Keratinocyte (primary cell): ENCODE measurements around the gene USE1. TPM values are rescaled to one million over a fixed set of nuclear protein-coding genes. Genes with fewer than 3 reads are reported as not detected.
A peak's percentile ranks its signal among the peaks of the same experiment; 100 is the strongest.

Source experiments
- DNase-seq: peaks from one replicate; pipeline ENCODE4 v3.0.0-alpha.2; 2011; ENCODE audit warnings: low read depth, missing footprints, low spot score
- FAIRE-seq: peaks from 2 replicates; lab custom pipeline; 2011; peaks lifted over from hg19 to GRCh38; lab: Jason Lieb, UNC
- H2AFZ ChIP-seq: 2 replicates; pipeline ENCODE4 v1.6.0; 2012; ENCODE audit warnings: low read length, control low read depth, inconsistent platforms; ENCODE audit not compliant: control insufficient read depth
- H3K27ac ChIP-seq: 2 replicates; pipeline ENCODE4 v1.5.1; 2011; ENCODE audit warnings: low read length; ENCODE audit not compliant: control insufficient read depth, insufficient read depth
- H3K27me3 ChIP-seq: 3 replicates; pipeline ENCODE4 v1.6.0; 2011; ENCODE audit warnings: low read length; ENCODE audit not compliant: control insufficient read depth, insufficient read depth; ENCODE audit errors: extremely low read depth
- H3K36me3 ChIP-seq, 2 experiments: 2 replicates in 1 of 2; 3 replicates in 1 of 2; pipeline ENCODE4 v1.5.1; 2011; ENCODE audit warnings: low read length in 2 of 2, mild to moderate bottlenecking in 1 of 2; ENCODE audit not compliant: control insufficient read depth in 2 of 2, insufficient read depth in 2 of 2; ENCODE audit errors: extremely low read depth in 1 of 2
- H3K4me1 ChIP-seq: 3 replicates; pipeline ENCODE4 v1.5.1; 2011; ENCODE audit warnings: low read length; ENCODE audit not compliant: control insufficient read depth, insufficient read depth; ENCODE audit errors: extremely low read depth
- H3K4me2 ChIP-seq: 3 replicates; pipeline ENCODE4 v1.6.0; 2011; ENCODE audit warnings: low read depth, low read length; ENCODE audit not compliant: control insufficient read depth, insufficient read depth; ENCODE audit errors: extremely low read depth
- H3K4me3 ChIP-seq, 3 experiments: fragments of 200-600 bp in 1 of 3; sonication (generic) in 1 of 3; 2 replicates in 2 of 3; 3 replicates in 1 of 3; pipeline ENCODE4 v1.5.1; 2011 to 2016; ENCODE audit warnings: low read length in 3 of 3, mild to moderate bottlenecking in 3 of 3, control low read depth in 2 of 3, inconsistent platforms in 1 of 3, low read depth in 1 of 3, mixed read lengths in 1 of 3, mixed run types in 1 of 3, moderate library complexity in 1 of 3; ENCODE audit not compliant: control insufficient read depth in 2 of 3, insufficient read depth in 2 of 3; ENCODE audit errors: extremely low read depth in 1 of 3
- H3K79me2 ChIP-seq: 2 replicates; pipeline ENCODE4 v1.6.0; 2012; ENCODE audit warnings: low read length; ENCODE audit not compliant: control insufficient read depth, insufficient read depth
- H3K9ac ChIP-seq: 3 replicates; pipeline ENCODE4 v1.6.0; 2011; ENCODE audit warnings: low read length; ENCODE audit not compliant: control insufficient read depth, insufficient read depth; ENCODE audit errors: extremely low read depth
- H3K9me1 ChIP-seq: 3 replicates; pipeline ENCODE4 v1.6.0; 2011; ENCODE audit warnings: low read length; ENCODE audit not compliant: control insufficient read depth, insufficient read depth; ENCODE audit errors: extremely low read depth
- H3K9me3 ChIP-seq: 2 replicates; pipeline ENCODE4 v1.5.1; 2012; ENCODE audit warnings: low read depth, low read length; ENCODE audit not compliant: control insufficient read depth
- H4K20me1 ChIP-seq: 3 replicates; pipeline ENCODE4 v1.6.0; 2011; ENCODE audit warnings: low read length; ENCODE audit not compliant: control insufficient read depth, insufficient read depth; ENCODE audit errors: extremely low read depth
- EZH2 ChIP-seq: IDR thresholded peaks from one replicate; pipeline ENCODE4 v1.6.1; 2012; ENCODE audit warnings: inconsistent platforms, mild to moderate bottlenecking, low read length, moderate library complexity
- dilution Hi-C: fragments of 300-500 bp; cut with MboI; formaldehyde crosslinking; loops from one replicate; pipeline ENCODE4 v1.7.0; 2020; ENCODE audit warnings: low sequenced_read_pairs; ENCODE audit not compliant: extremely low pct_ligation_motif_present
- polyA minus RNA-seq, 3 experiments: library from RNA; depleted of rRNA, polyadenylated mRNA; stranded (reverse); fragments of >200 nt; gene quantifications; 1 replicate in 1 of 3; 2 replicates in 1 of 3; 3 replicates in 1 of 3; pipeline ENCODE4 v1.2.3, GENCODE V29; 2011
- polyA plus RNA-seq, 5 experiments: library from polyadenylated mRNA; depleted of rRNA in 3 of 5; stranded (reverse) in 3 of 5; stranded (forward) in 1 of 5; unstranded in 1 of 5; fragments of >200 nt; gene quantifications; 1 replicate in 1 of 5; 2 replicates in 3 of 5; 3 replicates in 1 of 5; pipeline versions ENCODE4 v1.2.1 to v1.2.3, GENCODE V29; 2011 to 2012; ENCODE audit warnings: missing spikeins in 2 of 5, low read depth in 1 of 5, low replicate concordance in 1 of 5
- TF ChIP-seq, protein P1 (sequence below), 3 experiments: IDR thresholded peaks in 1 of 3; conservative IDR thresholded peaks in 1 of 3; optimal IDR thresholded peaks in 1 of 3; 2 replicates in 2 of 3; 3 replicates in 1 of 3; pipeline versions ENCODE3 to v1.5.1; 2011; ENCODE audit warnings: low read length in 3 of 3, mild to moderate bottlenecking in 3 of 3, moderate library complexity in 2 of 3, control low read depth in 1 of 3, inconsistent platforms in 1 of 3; ENCODE audit not compliant: insufficient read depth in 2 of 3; ENCODE audit errors: extremely low read depth in 1 of 3

USE1 gene, protein sequence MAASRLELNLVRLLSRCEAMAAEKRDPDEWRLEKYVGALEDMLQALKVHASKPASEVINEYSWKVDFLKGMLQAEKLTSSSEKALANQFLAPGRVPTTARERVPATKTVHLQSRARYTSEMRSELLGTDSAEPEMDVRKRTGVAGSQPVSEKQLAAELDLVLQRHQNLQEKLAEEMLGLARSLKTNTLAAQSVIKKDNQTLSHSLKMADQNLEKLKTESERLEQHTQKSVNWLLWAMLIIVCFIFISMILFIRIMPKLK
- polyA plus RNA-seq = 18.0 to 24.1 TPM (median 20.7 TPM) in 3 replicates
- 21.7 TPM for polyA plus RNA-seq (2011; ENCODE audit: low read depth)
- polyA plus RNA-seq (2011; cell fraction: cytosol; rRNA removed) = 11.7 and 27.0 TPM in 2 replicates
- 17.0 and 19.8 TPM in 2 replicates for polyA plus RNA-seq (2011; cell fraction: nucleus; rRNA removed)
- 14.7 and 24.1 TPM in 2 replicates for polyA plus RNA-seq (2012; ENCODE audit: low replicate concordance)
- polyA minus RNA-seq = 4.1 to 7.6 TPM (median 7.2 TPM) in 3 replicates
- polyA minus RNA-seq (2011; cell fraction: cytosol; rRNA and poly(A)+ RNA removed) = 23.4 TPM
- polyA minus RNA-seq (2011; cell fraction: nucleus; rRNA and poly(A)+ RNA removed) = 3.5 and 4.9 TPM in 2 replicates

DNA sequence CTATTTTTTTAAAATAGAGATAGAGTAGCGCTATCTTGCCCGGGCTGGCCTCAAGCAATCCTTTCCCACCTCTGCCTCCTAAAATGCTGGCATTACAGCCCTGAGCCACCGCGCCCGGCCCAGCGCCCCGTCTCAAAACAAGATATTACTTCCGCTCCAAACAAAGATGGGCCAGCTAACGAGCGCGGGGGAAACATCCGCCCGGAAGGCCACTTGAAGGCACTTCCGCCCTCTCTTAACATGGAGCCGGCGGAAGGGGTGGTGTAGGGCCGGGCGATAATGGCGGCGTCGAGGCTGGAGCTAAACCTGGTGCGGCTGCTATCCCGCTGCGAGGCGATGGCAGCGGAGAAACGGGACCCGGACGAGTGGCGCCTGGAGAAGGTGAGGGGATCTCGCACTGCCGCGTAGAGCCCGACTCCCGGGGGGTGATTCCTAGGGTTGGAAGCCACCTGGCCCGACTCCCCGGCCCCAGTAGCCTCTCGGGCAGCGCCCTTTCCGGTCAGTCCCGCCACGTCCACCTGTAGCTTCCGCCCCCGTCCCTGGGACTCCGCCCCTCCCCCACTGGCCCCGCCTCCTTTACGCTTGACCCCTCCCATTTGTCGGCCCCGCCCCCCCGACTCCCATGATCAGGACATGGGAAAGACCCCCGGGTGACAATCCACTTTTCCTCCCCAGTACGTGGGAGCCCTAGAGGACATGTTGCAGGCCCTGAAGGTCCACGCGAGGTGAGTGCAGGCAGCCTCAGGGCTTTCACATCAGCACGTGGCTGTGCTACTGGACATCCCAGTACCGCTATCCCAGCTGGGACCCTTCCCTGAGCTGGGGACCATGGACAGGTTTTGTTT lies at the start of gene USE1:
Gene USE1 (plus strand): TSS at position 231 of the 845 bp plus-strand sequence. CDS start 49 bp downstream, at position 280.
- Histone ChIP-seq H4K20me1 (no peaks in the 10 kb centered on the region), H3K4me3 (peak within 1 kb of the TSS; percentile 67 to 82 (median 76)), H3K9me3 (no peaks in the 10 kb centered on the region), H3K79me2 (no peaks in the 10 kb centered on the region), H3K9ac (peak within 1 kb of the TSS; percentile 92), H3K4me1 (peaks cover 12% of the 10 kb centered on the region), H3K27me3 (no peaks in the 10 kb centered on the region), H2AFZ (peak within 1 kb of the TSS; percentile 90), H3K27ac (peak within 1 kb of the TSS; percentile 86), H3K9me1 (no peaks in the 10 kb centered on the region), H3K36me3 (peaks cover 2 to 26% of the 10 kb centered on the region in 2 experiments), H3K4me2 (peak within 1 kb of the TSS; percentile 98)
- FAIRE-seq (peak; percentile 71), DNase-seq (no peak)
- no peak for TF ChIP-seq EZH2
- TF ChIP-seq, protein P1, sequence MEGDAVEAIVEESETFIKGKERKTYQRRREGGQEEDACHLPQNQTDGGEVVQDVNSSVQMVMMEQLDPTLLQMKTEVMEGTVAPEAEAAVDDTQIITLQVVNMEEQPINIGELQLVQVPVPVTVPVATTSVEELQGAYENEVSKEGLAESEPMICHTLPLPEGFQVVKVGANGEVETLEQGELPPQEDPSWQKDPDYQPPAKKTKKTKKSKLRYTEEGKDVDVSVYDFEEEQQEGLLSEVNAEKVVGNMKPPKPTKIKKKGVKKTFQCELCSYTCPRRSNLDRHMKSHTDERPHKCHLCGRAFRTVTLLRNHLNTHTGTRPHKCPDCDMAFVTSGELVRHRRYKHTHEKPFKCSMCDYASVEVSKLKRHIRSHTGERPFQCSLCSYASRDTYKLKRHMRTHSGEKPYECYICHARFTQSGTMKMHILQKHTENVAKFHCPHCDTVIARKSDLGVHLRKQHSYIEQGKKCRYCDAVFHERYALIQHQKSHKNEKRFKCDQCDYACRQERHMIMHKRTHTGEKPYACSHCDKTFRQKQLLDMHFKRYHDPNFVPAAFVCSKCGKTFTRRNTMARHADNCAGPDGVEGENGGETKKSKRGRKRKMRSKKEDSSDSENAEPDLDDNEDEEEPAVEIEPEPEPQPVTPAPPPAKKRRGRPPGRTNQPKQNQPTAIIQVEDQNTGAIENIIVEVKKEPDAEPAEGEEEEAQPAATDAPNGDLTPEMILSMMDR (optimal IDR thresholded peaks at IDR 0.05 in 1 of 3, IDR thresholded peaks at IDR 0.05 in 1 of 3, conservative IDR thresholded peaks at IDR 0.05 in 1 of 3; ENCODE audit: extremely low read depth in 1 of 3, insufficient read depth in 2 of 3, low read length in 3 of 3) = no peak
- dilution Hi-C loops = no loop called here

DNA sequence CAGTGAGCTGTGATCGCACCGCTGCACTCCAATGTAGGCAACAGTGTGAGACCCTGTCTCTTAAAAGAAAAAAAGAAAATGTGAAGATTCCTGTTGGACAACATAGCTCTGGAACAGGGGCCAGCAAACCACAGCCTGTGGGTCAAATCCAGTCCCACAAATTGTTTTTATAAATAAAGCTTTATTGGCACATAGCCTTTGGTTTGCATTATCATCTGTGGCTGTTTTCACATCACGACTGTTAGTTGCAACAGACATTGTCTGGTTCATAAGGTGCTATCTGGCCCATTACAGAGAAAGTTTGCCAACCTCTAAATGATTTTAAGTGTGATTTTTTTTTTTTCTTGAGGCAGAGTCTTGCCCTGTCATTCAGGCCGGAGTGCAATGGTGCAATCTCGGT lies 49.4 kb upstream of the USE1 start:
- Histone ChIP-seq H4K20me1 (no peaks in the 10 kb centered on the region), H3K36me3 (peaks cover 27 to 40% of the 10 kb centered on the region in 2 experiments), H3K9me3 (no peaks in the 10 kb centered on the region), H2AFZ (no peak overlapping the region), H3K4me2 (no peak overlapping the region), H3K9ac (no peak overlapping the region), H3K27ac (no peak overlapping the region), H3K4me1 (no peaks in the 10 kb centered on the region), H3K9me1 (no peaks in the 10 kb centered on the region), H3K27me3 (no peaks in the 10 kb centered on the region), H3K79me2 (no peaks in the 10 kb centered on the region), H3K4me3 (no peak overlapping the region)
- DNase-seq (no peak), FAIRE-seq (no peak)
- dilution Hi-C loops = no loop called here
- no peak for TF ChIP-seq EZH2
- TF ChIP-seq, protein P1 (optimal IDR thresholded peaks at IDR 0.05 in 1 of 3, IDR thresholded peaks at IDR 0.05 in 1 of 3, conservative IDR thresholded peaks at IDR 0.05 in 1 of 3; ENCODE audit: extremely low read depth in 1 of 3, insufficient read depth in 2 of 3, low read length in 3 of 3) = no peak
